KOPT-K1 (cell line): ENCODE data around the gene CYBB.
A peak's percentile ranks its signal among the peaks of the same experiment; 100 is the strongest.
"Not testable (repeated sequence)": the region's sequence is repeated elsewhere in the genome, so short reads cannot be mapped to it uniquely, and the experiment has no call there.

ENCODE experiments used
- H3K27ac ChIP-seq: fragments of 200-600 bp; sonication (generic); 2 replicates; pipeline ENCODE4 v1.5.1; 2016; ENCODE audit warnings: antibody characterized with exemption, mild to moderate bottlenecking, low read depth, low read length; ENCODE audit not compliant: poor library complexity, severe bottlenecking
- H3K36me3 ChIP-seq: fragments of 200-600 bp; sonication (generic); 2 replicates; pipeline ENCODE4 v1.5.1; 2017; ENCODE audit warnings: antibody characterized with exemption, mild to moderate bottlenecking, low read length, moderate library complexity; ENCODE audit not compliant: insufficient read depth
- H3K9me3 ChIP-seq: fragments of 200-600 bp; sonication (generic); 2 replicates; pipeline ENCODE4 v1.5.1; 2017; ENCODE audit warnings: antibody characterized with exemption, low read length, mild to moderate bottlenecking; ENCODE audit not compliant: insufficient read depth, poor library complexity, severe bottlenecking

CYBB gene

DNA sequence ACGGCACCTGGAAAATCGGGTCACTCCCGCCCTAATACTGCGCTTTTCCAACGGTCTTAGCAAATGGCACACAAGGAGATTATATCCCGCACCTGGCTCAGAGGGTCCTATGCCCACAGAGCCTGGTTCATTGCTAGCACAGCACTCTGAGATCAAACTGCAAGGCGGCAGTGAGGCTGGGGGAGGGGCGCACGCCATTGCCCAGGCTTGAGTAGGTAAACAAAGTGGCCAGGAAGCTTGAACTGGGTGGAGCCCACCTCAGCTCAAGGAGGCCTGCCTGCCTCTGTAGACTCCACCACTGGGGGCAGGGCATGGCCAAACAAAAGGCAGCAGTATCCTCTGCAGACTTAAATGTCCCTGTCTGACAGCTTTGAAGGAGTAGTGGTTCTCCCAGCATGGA, 11.0 kb upstream of the CYBB start:
- H3K9me3 ChIP-seq, H3K36me3 ChIP-seq, H3K27ac ChIP-seq: not testable (repeated sequence)

GRCh38 chrX:37776283-37776986, 3.4 kb upstream of the CYBB start:
- no peaks in the 10 kb centered on the region for H3K9me3 ChIP-seq
- H3K36me3 ChIP-seq = no peaks in the 10 kb centered on the region
- H3K27ac ChIP-seq = peak overlapping the region; percentile 78

- no peaks in the 10 kb centered on the region for H3K9me3 ChIP-seq
- H3K36me3 ChIP-seq = no peaks in the 10 kb centered on the region
- peak overlapping the region; percentile 78 for H3K27ac ChIP-seq
Observed at GRCh38 chrX:37776987-37777325, 2.9 kb upstream of the CYBB start.

- Histone ChIP-seq H3K27ac (no peak overlapping the region), H3K9me3 (no peaks in the 10 kb centered on the region), H3K36me3 (no peaks in the 10 kb centered on the region)
Observed at GRCh38 chrX:37781081-37781480, 1.2 kb downstream of the CYBB start.

DNA sequence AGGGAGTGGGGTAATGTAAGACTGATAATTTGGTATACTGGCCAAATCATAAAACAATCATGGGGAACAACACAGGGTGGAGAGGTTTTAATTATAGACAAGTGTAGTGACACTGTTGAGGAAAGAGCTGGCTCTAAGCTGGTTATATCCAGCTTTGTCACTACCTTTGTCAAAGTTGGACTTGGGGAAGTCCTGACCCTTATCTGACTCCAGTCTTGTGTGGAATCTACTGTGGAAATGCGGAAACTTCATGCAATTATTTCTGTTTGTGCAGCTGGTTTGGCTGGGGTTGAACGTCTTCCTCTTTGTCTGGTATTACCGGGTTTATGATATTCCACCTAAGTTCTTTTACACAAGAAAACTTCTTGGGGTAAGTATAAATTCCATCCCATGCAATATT, 2.0 kb downstream of the CYBB start:
- Histone ChIP-seq H3K9me3 (no peaks in the 10 kb centered on the region), H3K36me3 (no peaks in the 10 kb centered on the region), H3K27ac (no peak overlapping the region)

DNA sequence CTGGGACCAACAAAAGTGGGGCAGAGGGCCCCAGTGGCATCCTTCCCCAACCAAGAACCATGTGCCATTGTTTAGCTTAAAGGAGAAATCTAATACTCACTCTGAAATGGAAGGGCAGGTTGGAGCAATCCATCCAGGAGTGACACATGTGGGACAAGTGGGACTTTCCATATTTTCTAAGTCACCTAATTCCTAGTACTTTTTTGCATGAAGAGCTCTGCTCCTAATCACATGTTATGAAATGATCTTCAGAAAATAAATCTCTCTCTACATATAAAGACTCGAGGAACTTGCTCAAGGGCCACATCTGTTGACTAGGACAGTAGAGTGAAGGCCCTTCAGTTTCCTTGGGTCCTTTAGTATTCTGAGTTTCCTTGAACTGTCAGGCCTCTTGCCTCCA, 2.5 kb downstream of the CYBB start:
- H3K27ac ChIP-seq = no peak overlapping the region
- H3K36me3 ChIP-seq = no peaks in the 10 kb centered on the region
- H3K9me3 ChIP-seq = no peaks in the 10 kb centered on the region

DNA sequence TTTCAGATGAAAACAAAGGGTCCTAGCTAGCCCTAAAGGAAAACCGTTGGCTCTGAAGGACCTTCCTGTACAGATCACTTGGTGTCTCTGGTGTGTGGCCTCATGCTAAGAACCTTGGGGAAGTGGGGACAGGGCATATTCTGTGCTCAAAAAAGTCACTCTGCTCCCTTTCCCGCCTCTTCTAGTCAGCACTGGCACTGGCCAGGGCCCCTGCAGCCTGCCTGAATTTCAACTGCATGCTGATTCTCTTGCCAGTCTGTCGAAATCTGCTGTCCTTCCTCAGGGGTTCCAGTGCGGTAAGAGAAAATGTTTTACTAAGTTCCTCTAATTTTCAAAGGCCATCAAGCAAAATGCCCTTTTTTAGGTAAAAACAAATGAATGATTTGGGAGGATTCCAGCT, 3.4 kb downstream of the CYBB start:
- H3K27ac ChIP-seq = no peak overlapping the region
- no peaks in the 10 kb centered on the region for H3K36me3 ChIP-seq

GRCh38 chrX:37785569-37785968, 5.7 kb downstream of the CYBB start:
- Histone ChIP-seq H3K36me3 (no peaks in the 10 kb centered on the region), H3K27ac (no peak overlapping the region), H3K9me3 (no peaks in the 10 kb centered on the region)

More for the DNA sequence above, 3.4 kb downstream of the CYBB start:
- H3K9me3 ChIP-seq = no peaks in the 10 kb centered on the region

DNA sequence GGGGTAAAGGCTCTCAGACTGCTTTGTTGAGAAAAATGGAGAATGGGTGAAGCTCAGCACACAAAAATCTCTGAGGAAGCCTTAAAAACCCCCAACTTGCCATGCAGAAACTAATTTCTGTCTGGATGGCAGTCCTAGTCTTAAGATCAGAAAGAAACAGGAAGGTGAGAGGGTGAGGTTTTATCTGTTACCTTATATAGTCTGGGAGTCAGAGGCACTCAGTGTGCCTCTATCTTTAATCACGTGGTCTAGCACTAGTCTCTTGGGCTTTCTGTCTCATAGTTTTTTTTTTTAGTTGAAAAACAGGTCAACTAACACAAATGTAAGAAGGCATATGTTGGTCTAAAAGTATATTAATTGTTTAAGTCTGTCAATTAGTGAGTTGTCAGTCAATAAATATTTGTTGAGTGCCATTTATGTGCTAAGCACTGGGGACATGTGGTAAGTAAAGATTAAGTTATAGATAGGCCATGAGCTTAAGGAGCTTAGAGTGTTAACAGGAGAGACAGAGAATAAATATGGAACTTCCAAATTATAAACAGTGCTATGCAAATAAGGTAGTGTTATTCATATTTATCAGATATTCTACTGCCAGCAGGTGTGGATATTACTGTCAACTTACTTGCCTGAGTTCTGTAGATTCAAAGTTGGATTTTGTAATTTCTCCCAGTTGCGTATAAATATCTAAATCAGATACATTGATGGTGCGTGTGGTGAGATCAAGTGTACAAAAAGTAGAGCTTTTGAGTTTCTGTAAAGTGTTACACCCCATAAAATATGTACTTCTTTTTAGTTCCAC, 7.0 kb downstream of the CYBB start:
- no peak overlapping the region for H3K27ac ChIP-seq
- no peaks in the 10 kb centered on the region for H3K9me3 ChIP-seq
- H3K36me3 ChIP-seq = no peaks in the 10 kb centered on the region

GRCh38 chrX:37787423-37787869, 7.6 kb downstream of the CYBB start:
- Histone ChIP-seq H3K27ac (no peak overlapping the region), H3K9me3 (no peaks in the 10 kb centered on the region), H3K36me3 (no peaks in the 10 kb centered on the region)

DNA sequence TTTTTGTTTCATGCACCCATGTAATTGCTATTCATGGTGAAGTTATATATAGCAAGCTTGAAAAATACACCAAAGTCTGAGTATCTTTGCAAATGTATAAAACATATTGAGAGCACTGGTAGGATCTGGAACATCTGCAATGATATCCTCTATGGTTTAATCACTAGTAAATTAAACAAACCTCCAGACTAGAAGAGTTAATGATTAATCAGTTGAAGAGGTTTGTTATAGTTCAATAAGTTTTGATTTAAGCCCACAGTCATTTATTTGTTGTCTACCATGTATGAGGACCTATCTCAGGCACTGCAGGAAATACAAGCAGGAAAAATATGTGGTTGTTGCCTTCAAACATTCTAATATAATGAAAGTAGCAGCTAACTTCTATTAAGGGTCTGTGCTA, 16.5 kb downstream of the CYBB start:
- no peaks in the 10 kb centered on the region for H3K36me3 ChIP-seq
- no peaks in the 10 kb centered on the region for H3K9me3 ChIP-seq
- no peak overlapping the region for H3K27ac ChIP-seq

GRCh38 chrX:37796805-37797204, 16.9 kb downstream of the CYBB start:
- H3K36me3 ChIP-seq = no peaks in the 10 kb centered on the region
- no peaks in the 10 kb centered on the region for H3K9me3 ChIP-seq
- no peak overlapping the region for H3K27ac ChIP-seq

- H3K9me3 ChIP-seq = no peaks in the 10 kb centered on the region
- H3K36me3 ChIP-seq = no peaks in the 10 kb centered on the region
- H3K27ac ChIP-seq = no peak overlapping the region
Observed at GRCh38 chrX:37799936-37800335, 20.1 kb downstream of the CYBB start.

DNA sequence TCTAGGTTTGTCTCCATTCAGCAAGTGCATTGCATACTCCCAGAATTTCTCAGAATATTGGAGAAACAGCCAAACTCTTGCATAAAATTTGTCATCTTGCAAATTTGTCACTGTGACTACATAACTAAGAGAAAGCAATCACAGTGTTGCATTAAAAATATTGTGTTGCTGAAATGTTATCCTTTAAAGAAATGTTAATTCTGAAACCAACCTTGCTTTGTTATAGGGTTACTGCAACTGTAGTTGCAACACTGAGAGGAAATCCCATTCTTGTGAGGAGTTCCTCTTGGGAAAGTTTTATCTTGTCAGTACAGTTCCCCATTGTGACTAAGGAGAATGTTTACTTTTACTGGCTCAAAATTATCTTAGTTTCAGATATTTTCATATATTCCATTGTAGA, 20.9 kb downstream of the CYBB start:
- Histone ChIP-seq H3K9me3 (no peaks in the 10 kb centered on the region), H3K27ac (no peak overlapping the region), H3K36me3 (no peaks in the 10 kb centered on the region)

GRCh38 chrX:37802028-37802427, 22.2 kb downstream of the CYBB start:
- H3K27ac ChIP-seq = no peak overlapping the region
- H3K36me3 ChIP-seq = no peaks in the 10 kb centered on the region

GRCh38 chrX:37803057-37803456, 23.2 kb downstream of the CYBB start:
- H3K27ac ChIP-seq = no peak overlapping the region
- no peaks in the 10 kb centered on the region for H3K36me3 ChIP-seq
- H3K9me3 ChIP-seq = no peaks in the 10 kb centered on the region

More at GRCh38 chrX:37802028-37802427, 22.2 kb downstream of the CYBB start:
- H3K9me3 ChIP-seq = no peaks in the 10 kb centered on the region
